Measurements from ENCODE around the gene GNB5.

- TF ChIP-seq POLR2AphosphoS5 (IDR thresholded peaks at IDR 0.05; ENCODE audit: borderline replicate concordance, low read depth, low read length) (no peak), EZH2 (IDR thresholded peaks at IDR 0.05) (no peak), FOXP2 (optimal IDR thresholded peaks at IDR 0.05; ENCODE audit: control extremely low read depth, extremely low read length, insufficient read depth) (no peak)
Observed at GRCh38 chr15:52204657-52205056, 13.5 kb upstream of the GNB5 start.
